ENCODE measurements around the gene IGFBPL1.

DNA sequence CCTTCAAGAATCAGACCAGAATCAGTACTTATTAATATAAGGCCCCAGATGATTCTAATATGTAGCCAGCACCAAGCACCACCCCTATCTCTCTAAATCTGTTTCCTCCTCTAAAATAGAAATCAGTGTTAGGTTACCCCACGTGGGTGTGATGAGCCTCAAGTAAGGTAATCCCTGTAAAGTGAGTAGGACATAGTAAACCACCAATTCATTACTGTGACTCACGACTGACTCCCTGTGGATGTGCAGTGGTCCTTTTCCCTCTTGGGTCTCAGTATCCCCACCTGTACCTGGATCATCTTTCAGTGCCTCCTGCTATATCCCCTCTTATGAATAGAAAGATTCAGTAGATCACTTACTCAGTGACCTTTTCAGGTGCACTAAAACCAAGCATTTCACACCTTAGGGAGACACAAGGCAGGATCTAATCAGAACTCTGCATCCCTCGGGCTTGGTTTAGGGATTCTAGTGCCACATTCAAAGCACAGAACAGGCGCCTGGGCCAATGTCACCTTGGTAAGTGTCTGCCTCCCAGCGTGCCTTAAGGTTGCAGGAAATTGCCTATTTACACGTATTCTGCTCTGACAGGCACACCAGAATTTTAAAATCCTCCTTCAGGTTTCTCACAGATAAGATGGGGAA is 43.9 kb downstream of the IGFBPL1 start:
- TF ChIP-seq, protein P1, sequence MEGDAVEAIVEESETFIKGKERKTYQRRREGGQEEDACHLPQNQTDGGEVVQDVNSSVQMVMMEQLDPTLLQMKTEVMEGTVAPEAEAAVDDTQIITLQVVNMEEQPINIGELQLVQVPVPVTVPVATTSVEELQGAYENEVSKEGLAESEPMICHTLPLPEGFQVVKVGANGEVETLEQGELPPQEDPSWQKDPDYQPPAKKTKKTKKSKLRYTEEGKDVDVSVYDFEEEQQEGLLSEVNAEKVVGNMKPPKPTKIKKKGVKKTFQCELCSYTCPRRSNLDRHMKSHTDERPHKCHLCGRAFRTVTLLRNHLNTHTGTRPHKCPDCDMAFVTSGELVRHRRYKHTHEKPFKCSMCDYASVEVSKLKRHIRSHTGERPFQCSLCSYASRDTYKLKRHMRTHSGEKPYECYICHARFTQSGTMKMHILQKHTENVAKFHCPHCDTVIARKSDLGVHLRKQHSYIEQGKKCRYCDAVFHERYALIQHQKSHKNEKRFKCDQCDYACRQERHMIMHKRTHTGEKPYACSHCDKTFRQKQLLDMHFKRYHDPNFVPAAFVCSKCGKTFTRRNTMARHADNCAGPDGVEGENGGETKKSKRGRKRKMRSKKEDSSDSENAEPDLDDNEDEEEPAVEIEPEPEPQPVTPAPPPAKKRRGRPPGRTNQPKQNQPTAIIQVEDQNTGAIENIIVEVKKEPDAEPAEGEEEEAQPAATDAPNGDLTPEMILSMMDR (IDR thresholded peaks at IDR 0.05), result no peak
- TF ChIP-seq, protein P2, sequence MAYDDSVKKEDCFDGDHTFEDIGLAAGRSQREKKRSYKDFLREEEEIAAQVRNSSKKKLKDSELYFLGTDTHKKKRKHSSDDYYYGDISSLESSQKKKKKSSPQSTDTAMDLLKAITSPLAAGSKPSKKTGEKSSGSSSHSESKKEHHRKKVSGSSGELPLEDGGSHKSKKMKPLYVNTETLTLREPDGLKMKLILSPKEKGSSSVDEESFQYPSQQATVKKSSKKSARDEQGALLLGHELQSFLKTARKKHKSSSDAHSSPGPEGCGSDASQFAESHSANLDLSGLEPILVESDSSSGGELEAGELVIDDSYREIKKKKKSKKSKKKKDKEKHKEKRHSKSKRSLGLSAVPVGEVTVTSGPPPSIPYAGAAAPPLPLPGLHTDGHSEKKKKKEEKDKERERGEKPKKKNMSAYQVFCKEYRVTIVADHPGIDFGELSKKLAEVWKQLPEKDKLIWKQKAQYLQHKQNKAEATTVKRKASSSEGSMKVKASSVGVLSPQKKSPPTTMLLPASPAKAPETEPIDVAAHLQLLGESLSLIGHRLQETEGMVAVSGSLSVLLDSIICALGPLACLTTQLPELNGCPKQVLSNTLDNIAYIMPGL (CRISPR knock-in tag; IDR thresholded peaks at IDR 0.05; ENCODE audit: borderline replicate concordance), result no peak
